T-helper 17 cell (primary cell): ENCODE measurements around the gene AOC1. TPM values are rescaled to one million over a fixed set of nuclear protein-coding genes. Genes with fewer than 3 reads are reported as not detected.

ENCODE experiments used
- ATAC-seq: fragments of 150-1000 bp; cut with Tn5 transposase; 2 replicates; pipeline ENCODE4 v1.10.0; 2021; ENCODE audit warnings: mild to moderate bottlenecking, moderate library complexity
- DNase-seq, 3 donors: peaks; one replicate each; pipeline versions ENCODE4 v3.0.0 to v3.0.0-alpha.2; 2020 to 2021
- H3K9me3 ChIP-seq: one replicate; pipeline ENCODE4 v1.7.0; 2013; ENCODE audit warnings: low read length, mild to moderate bottlenecking; ENCODE audit not compliant: control insufficient read depth, poor library complexity, severe bottlenecking
- H3K27ac Mint-ChIP-seq: one replicate; pipeline ENCODE4 v1.8.0; 2022; ENCODE audit warnings: mild to moderate bottlenecking, moderate library complexity, mixed read lengths
- H3K27me3 Mint-ChIP-seq: one replicate; pipeline ENCODE4 v1.8.0; 2022; ENCODE audit warnings: mixed read lengths
- H3K36me3 Mint-ChIP-seq: one replicate; pipeline ENCODE4 v1.8.0; 2022; ENCODE audit warnings: low read depth, mixed read lengths
- H3K4me1 Mint-ChIP-seq: one replicate; pipeline ENCODE4 v1.8.0; 2022; ENCODE audit warnings: mild to moderate bottlenecking, mixed read lengths
- H3K4me3 Mint-ChIP-seq: one replicate; pipeline ENCODE4 v1.8.0; 2022; ENCODE audit warnings: mild to moderate bottlenecking, moderate library complexity, mixed read lengths
- total RNA-seq, 4 donors: library from RNA in 2 of 4; stranded (reverse) in 2 of 4; gene quantifications; one replicate each; pipeline ENCODE4 v1.2.3 and lab custom pipeline; 2022 to 2026

The AOC1 gene
- total RNA-seq, 2 donors from 2014 or later = not detected

DNA sequence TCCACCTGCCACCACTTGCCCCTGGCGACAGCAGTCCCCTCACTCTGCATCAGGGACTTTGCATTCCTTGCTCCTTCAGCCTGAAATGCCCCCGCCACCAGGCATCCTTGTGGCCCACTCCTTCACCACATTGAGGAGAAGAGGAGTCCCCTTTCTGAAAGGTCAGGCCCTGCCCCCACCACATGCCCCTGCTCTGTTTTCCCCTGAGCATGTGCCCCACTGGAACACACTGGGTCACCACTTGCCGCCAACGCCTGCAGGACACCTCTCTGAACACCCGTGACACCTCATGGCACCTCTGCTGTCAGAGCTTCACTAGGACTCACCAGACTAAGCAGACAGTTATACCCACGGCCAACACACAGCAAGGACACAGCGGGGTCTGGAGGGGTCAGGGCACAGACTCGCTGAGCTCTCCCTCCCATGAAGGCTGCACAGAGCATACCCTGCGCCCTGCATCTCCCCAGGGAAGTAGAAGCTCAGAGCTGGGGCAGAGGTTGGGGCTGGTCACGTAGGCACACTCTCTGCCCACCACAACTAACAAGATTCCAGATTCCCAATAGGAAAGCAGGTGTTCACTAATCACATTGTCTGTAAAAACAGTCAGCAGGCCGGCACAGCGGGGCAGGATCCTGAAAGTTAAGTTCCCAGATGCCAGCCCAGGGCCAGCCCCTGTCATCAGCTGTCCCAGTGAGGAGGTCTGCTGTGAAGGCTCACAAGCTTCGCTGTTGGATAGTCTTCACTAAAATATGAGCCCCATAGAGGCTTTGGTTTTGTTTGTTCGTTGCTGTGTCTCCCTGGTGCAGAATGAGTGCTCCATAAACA is 5.8 kb upstream of the AOC1 start:
- no peak overlapping the region for H3K27ac Mint-ChIP-seq
- no peak overlapping the region for H3K4me3 Mint-ChIP-seq
- peaks cover 4% of the 10 kb centered on the region for H3K4me1 Mint-ChIP-seq
- ATAC-seq (no peak), DNase-seq (no peak)
- H3K27me3 Mint-ChIP-seq = peaks cover 35% of the 10 kb centered on the region
- peaks cover 7% of the 10 kb centered on the region for H3K36me3 Mint-ChIP-seq
- H3K9me3 ChIP-seq = no peaks in the 10 kb centered on the region

DNA sequence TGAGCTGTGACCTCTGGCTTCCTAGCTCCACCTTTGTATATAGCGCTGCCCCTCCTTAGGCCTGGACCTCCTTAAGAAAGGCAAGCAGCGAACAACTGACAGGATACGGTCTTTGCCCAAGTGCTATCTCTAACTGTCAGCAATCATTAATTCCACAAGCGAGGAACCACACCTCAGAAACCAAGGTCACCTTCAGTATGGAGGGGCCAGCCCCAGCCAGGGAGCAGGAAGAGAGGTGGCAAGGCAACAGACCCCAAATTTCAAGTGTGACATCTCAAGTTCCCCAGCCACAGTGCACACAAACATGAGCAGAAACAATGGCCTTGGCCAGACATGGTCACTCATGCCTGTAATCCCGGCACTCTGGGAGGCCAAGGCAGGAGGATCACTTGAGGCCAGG is 4.8 kb upstream of the AOC1 start:
- peaks cover 9% of the 10 kb centered on the region for H3K36me3 Mint-ChIP-seq
- ATAC-seq = no peak
- H3K4me3 Mint-ChIP-seq = no peak overlapping the region

DNA sequence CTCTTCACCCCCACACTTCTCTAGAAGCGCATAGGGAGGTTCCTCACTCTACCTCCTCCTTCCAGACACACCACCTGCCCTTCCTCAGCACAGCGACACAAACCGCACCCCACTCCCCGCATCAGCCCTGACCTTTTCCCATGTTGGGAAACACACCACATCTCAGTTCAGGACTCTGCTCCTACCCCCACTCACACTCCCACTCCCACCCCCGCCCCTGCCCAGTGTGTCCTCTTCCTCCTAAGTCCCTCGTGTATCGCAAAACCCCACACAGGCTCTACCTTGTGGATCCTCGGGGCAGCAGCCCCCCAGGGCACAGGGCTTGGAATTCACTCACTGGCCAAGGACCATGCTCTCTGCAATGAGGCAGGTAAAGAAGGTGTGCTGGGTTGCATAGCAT is 4.2 kb upstream of the AOC1 start:
- no peaks in the 10 kb centered on the region for H3K9me3 ChIP-seq
- Mint-ChIP-seq H3K36me3 (peaks cover 13% of the 10 kb centered on the region), H3K27me3 (peaks cover 46% of the 10 kb centered on the region), H3K4me1 (peaks cover 12% of the 10 kb centered on the region), H3K4me3 (no peak overlapping the region), H3K27ac (no peak overlapping the region)
- DNase-seq = no peak
- ATAC-seq = no peak

More for the DNA sequence above, 4.8 kb upstream of the AOC1 start:
- DNase-seq = no peak
- no peaks in the 10 kb centered on the region for H3K9me3 ChIP-seq
- Mint-ChIP-seq H3K27me3 (peaks cover 45% of the 10 kb centered on the region), H3K27ac (no peak overlapping the region), H3K4me1 (peaks cover 11% of the 10 kb centered on the region)

- H3K36me3 Mint-ChIP-seq = peaks cover 13% of the 10 kb centered on the region
- no peak overlapping the region for H3K4me3 Mint-ChIP-seq
- no peaks in the 10 kb centered on the region for H3K9me3 ChIP-seq
- DNase-seq (no peak), ATAC-seq (no peak)
- no peak overlapping the region for H3K27ac Mint-ChIP-seq
- H3K27me3 Mint-ChIP-seq = peaks cover 47% of the 10 kb centered on the region
- H3K4me1 Mint-ChIP-seq = peaks cover 12% of the 10 kb centered on the region
These were observed 3.7 kb upstream of the AOC1 start for GRCh38 chr7:150848561-150849115.

GRCh38 chr7:150849204-150849775 is 3.0 kb upstream of the AOC1 start:
- DNase-seq = no peak

DNA sequence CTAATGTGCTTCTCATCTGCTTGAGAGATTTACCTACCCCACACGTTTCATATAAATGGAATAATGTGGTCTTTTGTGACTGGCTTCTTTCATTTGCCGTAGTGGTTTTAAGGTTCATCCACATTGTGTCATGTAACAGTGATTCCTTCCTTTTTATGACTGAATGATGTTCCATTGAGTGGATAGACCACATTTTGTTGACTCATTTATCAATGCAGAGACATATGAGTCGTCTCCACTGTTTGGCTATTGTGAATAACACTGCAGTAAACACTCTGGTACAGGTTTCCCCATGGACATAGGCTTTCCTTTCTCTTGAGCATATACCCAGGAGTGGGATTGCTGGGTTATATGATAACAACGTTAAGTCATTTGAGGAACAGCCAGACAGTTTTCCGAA is 2.0 kb upstream of the AOC1 start:
- Mint-ChIP-seq H3K4me3 (no peak overlapping the region), H3K4me1 (peaks cover 10% of the 10 kb centered on the region)

More at GRCh38 chr7:150849204-150849775, 3.0 kb upstream of the AOC1 start:
- Mint-ChIP-seq H3K4me3 (no peak overlapping the region), H3K4me1 (peaks cover 11% of the 10 kb centered on the region), H3K36me3 (peaks cover 13% of the 10 kb centered on the region), H3K27me3 (peaks cover 51% of the 10 kb centered on the region), H3K27ac (no peak overlapping the region)
- ATAC-seq = no peak
- H3K9me3 ChIP-seq = no peaks in the 10 kb centered on the region

GRCh38 chr7:150851492-150852370 is 586 bp upstream of the AOC1 start:
- no peaks in the 10 kb centered on the region for H3K9me3 ChIP-seq
- peak overlapping the region; percentile 24 for H3K27ac Mint-ChIP-seq
- peaks cover 15% of the 10 kb centered on the region for H3K36me3 Mint-ChIP-seq
- H3K4me1 Mint-ChIP-seq = peaks cover 8% of the 10 kb centered on the region
- no peak for DNase-seq
- ATAC-seq = no peak
- H3K27me3 Mint-ChIP-seq = peaks cover 67% of the 10 kb centered on the region
- no peak overlapping the region for H3K4me3 Mint-ChIP-seq

More for the DNA sequence above, 2.0 kb upstream of the AOC1 start:
- peaks cover 13% of the 10 kb centered on the region for H3K36me3 Mint-ChIP-seq
- H3K27me3 Mint-ChIP-seq = peaks cover 61% of the 10 kb centered on the region
- DNase-seq (no peak), ATAC-seq (no peak)
- no peaks in the 10 kb centered on the region for H3K9me3 ChIP-seq
- H3K27ac Mint-ChIP-seq = no peak overlapping the region

- peaks cover 67% of the 10 kb centered on the region for H3K27me3 Mint-ChIP-seq
- peaks cover 8% of the 10 kb centered on the region for H3K4me1 Mint-ChIP-seq
- H3K27ac Mint-ChIP-seq = no peak overlapping the region
- H3K9me3 ChIP-seq = no peaks in the 10 kb centered on the region
- H3K36me3 Mint-ChIP-seq = peaks cover 15% of the 10 kb centered on the region
- ATAC-seq (no peak), DNase-seq (no peak)
- H3K4me3 Mint-ChIP-seq = no peak overlapping the region
These were observed 2.0 kb downstream of the AOC1 start for GRCh38 chr7:150854066-150855000.

GRCh38 chr7:150855046-150855445 is 2.7 kb downstream of the AOC1 start:
- Mint-ChIP-seq H3K27ac (no peak overlapping the region), H3K4me1 (peaks cover 8% of the 10 kb centered on the region), H3K36me3 (peaks cover 10% of the 10 kb centered on the region), H3K27me3 (peaks cover 60% of the 10 kb centered on the region), H3K4me3 (no peak overlapping the region)
- H3K9me3 ChIP-seq = no peaks in the 10 kb centered on the region
- ATAC-seq (no peak), DNase-seq (no peak)

DNA sequence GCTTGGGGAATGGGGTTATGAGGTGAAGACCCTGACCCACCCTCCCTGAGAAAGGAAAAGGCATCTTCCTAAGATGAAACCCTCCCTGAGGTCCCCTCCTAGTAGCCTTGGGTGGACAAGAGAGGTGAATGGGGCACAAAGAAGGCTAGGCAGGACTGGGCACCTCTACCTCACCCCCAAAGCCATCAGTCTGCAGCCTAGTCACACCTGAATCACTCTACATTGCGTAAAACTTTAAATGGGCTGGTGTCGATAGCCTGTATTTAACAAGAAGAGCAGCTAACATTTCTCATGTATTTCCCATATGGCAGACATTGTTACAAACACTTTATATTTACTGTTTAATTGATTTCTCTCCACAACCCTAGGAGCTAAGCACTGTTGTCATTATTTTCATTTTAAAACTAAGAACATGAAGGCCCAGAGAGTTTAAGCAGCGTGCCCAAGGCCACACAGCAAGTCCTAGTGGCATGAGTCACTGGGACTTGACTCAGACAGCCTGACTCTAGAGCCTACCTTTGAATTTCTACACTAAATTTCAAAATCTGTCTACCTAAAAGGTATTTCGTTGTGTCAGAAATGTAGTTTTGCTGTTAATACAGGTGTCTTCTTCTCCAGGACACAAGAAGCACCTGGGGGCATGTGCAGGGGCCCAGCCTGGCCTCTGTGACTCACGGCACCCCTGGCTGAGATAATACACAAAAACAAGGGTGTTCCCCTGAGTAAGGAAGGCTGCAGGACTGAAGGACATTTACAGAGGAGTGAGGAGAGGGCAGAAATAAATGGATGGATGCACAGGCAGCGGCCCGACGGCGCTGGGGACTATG is 3.4 kb downstream of the AOC1 start:
- peaks cover 10% of the 10 kb centered on the region for H3K36me3 Mint-ChIP-seq
- ATAC-seq (no peak), DNase-seq (no peak)
- H3K9me3 ChIP-seq = no peaks in the 10 kb centered on the region
- peaks cover 8% of the 10 kb centered on the region for H3K4me1 Mint-ChIP-seq
- H3K4me3 Mint-ChIP-seq = no peak overlapping the region
- H3K27me3 Mint-ChIP-seq = peaks cover 53% of the 10 kb centered on the region
- no peak overlapping the region for H3K27ac Mint-ChIP-seq

GRCh38 chr7:150856303-150857275 is 4.3 kb downstream of the AOC1 start:
- H3K27me3 Mint-ChIP-seq = peaks cover 50% of the 10 kb centered on the region
- H3K27ac Mint-ChIP-seq = no peak overlapping the region
- peaks cover 8% of the 10 kb centered on the region for H3K36me3 Mint-ChIP-seq
- peaks cover 8% of the 10 kb centered on the region for H3K4me1 Mint-ChIP-seq
- no peaks in the 10 kb centered on the region for H3K9me3 ChIP-seq
- ATAC-seq (no peak), DNase-seq (no peak)
- no peak overlapping the region for H3K4me3 Mint-ChIP-seq
